ENCODE results near the gene SGSM2.
A peak's percentile ranks its signal among the peaks of the same experiment; 100 is the strongest.

The SGSM2 gene

GRCh38 chr17:2378905-2379304, 41.6 kb downstream of the SGSM2 start:
- no peak for DNase-seq (ENCODE audit: low read depth)
- no peak overlapping the region for H3K4me3 ChIP-seq (ENCODE audit: low read length)
- TF ChIP-seq, protein P1, sequence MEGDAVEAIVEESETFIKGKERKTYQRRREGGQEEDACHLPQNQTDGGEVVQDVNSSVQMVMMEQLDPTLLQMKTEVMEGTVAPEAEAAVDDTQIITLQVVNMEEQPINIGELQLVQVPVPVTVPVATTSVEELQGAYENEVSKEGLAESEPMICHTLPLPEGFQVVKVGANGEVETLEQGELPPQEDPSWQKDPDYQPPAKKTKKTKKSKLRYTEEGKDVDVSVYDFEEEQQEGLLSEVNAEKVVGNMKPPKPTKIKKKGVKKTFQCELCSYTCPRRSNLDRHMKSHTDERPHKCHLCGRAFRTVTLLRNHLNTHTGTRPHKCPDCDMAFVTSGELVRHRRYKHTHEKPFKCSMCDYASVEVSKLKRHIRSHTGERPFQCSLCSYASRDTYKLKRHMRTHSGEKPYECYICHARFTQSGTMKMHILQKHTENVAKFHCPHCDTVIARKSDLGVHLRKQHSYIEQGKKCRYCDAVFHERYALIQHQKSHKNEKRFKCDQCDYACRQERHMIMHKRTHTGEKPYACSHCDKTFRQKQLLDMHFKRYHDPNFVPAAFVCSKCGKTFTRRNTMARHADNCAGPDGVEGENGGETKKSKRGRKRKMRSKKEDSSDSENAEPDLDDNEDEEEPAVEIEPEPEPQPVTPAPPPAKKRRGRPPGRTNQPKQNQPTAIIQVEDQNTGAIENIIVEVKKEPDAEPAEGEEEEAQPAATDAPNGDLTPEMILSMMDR (conservative IDR thresholded peaks at IDR 0.05; ENCODE audit: low read length): no peak

DNA sequence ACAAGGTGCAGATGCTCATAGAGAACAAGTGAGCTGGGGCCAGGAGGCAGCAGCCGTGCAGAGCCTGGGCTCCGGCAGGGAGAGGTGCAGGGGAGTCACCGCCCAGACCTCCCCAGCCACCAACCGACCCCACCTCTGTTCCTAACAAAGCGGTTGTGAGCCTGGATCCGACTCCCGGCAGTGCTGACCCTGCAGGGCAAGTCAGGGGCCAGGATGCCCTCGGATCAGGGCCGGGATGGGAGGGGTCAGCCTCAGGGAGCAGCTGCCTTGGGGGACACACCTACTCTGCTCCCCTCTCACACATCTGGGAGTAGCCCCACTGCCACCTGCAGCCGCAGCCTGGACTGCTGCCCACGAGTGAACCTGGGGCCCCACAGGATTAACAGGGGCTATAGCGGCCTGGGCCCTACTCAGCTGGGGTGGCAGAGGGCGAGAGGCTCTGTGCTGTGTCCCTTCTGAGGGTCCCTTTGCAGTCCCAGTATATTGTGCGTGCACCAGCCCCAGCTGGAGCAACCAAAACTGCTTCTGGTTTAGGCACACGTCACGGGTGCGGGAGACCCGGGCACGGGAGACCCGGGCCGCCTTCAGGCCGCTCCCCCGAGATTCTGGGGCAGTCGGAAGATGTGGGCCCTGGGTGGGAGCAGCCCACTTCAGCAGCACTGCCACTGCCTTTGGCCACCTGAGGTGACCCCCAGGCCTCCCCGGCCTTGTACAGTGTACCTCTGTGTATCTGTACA, 42.4 kb downstream of the SGSM2 start:
- no peak overlapping the region for H3K4me3 ChIP-seq (ENCODE audit: low read length)
- TF ChIP-seq, protein P1 (conservative IDR thresholded peaks at IDR 0.05; ENCODE audit: low read length): no peak
- no peak for DNase-seq (ENCODE audit: low read depth)

- peak; percentile 33 for DNase-seq (ENCODE audit: low read depth)
- no peak overlapping the region for H3K4me3 ChIP-seq (ENCODE audit: low read length)
- TF ChIP-seq, protein P1 (conservative IDR thresholded peaks at IDR 0.05; ENCODE audit: low read length): no peak
Measured at GRCh38 chr17:2380226-2380922, 43.1 kb downstream of the SGSM2 start.

DNA sequence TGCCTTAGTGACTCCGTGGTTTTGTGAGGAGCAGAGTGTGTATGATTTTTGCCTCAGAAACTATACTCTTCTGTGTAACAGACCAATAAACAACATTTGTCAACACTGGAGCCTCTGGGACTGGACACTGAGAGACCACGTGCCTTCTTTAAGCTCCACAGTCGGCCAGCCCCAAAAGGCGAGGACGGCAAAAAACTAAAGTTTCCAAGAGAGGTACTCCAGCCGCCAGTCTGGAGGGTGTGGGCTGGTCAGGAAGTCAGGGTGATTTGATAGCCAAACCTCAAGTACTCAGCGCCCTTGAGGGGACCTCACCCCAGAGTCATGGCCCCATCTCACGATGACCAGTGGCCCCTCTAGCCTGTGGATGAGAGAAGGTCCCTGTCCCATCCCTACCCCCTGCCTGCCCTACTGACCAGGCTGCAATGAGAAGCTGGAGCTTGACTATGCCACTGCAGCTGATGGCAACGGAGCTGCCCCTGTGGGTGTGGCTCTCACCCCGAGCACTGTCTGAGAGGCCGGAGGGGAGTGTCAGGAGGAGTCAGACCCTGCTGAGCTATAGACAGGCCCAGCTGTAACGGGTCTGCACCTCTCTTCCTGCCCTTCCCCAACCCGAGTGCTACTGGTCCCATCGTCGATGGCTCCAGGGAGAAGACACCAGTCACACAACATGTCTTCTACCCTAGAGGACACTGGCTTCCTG, 43.8 kb downstream of the SGSM2 start:
- no peak overlapping the region for H3K4me3 ChIP-seq (ENCODE audit: low read length)
- TF ChIP-seq, protein P1 (conservative IDR thresholded peaks at IDR 0.05; ENCODE audit: low read length): no peak
- DNase-seq (ENCODE audit: low read depth): no peak

DNA sequence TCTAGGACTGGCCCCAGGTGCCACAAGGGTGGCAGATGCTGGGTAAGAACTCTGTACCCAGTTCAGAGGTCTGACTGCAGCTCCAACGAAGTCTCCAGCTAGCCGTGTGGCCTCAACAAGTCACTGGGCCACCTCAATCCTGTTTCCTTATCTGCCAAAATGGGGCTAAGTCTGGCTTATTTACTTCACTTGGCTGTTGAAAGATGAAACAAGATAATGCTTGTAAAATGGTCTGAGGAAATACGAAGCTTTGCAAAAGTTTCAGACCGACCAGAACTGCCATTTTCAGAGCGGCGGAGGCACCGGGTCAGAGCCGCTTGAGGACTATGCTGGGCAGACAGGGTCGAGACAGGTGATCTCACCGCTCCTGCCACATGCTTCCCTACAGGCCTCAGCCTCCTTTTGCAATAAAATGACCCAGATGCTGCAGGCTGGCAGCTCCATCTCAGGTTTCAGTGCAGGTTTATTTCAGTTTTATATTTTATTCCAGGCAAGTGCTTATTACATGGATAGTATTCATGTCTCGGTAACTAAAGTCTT, 46.4 kb downstream of the SGSM2 start:
- no peak overlapping the region for H3K4me3 ChIP-seq (ENCODE audit: low read length)
- TF ChIP-seq, protein P1 (conservative IDR thresholded peaks at IDR 0.05; ENCODE audit: low read length): no peak
- no peak for DNase-seq (ENCODE audit: low read depth)

DNA sequence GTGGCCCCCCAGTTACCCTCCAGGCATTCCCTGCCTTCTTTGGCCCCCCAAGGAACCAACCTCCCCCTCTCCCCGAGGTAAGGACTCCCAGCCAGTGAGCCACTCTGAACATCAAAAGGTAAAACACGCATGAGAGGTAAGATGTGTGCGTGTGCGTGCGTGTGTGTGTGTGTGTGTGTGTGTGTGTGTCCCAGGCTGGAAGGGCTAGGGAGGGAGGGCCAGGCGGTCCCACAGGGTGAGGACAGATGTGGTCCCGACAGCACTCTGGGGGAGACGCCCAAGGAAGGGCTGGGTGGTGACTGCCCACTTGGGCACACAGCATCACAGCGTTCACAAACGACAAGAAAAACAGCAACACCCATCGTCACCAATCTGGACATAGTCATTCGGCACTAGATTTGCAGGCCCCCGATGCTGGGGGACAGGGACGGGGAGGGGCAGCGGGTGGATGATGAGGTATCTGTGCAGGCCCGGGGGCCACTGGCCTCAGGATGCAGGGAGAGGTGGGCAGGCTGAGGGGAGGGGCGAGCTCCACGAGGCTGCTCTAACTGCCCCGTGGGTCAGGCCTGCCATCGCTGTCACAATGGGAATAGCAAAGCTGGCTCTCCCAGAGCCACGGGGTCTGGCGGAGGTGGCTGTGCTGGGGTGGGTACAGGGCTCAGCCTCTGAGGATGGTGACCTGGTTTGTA, 47.3 kb downstream of the SGSM2 start:
- no peak overlapping the region for H3K4me3 ChIP-seq (ENCODE audit: low read length)
- DNase-seq (ENCODE audit: low read depth): no peak
- TF ChIP-seq, protein P1 (conservative IDR thresholded peaks at IDR 0.05; ENCODE audit: low read length): no peak

Data from AG10803 (cell line).